Small intestine (tissue), 7 donors: ENCODE results near the gene FBXO47. TPM values are rescaled to one million over a fixed set of nuclear protein-coding genes. Genes with fewer than 3 reads are reported as not detected.

ENCODE experiments used
- DNase-seq, 2 donors: peaks; one replicate each; pipeline versions ENCODE4 v3.0.0 to v3.0.0-alpha.2; 2013
- FAIRE-seq: peaks from 2 replicates; lab custom pipeline; 2012; peaks lifted over from hg19 to GRCh38; lab: Jason Lieb, UNC
- H3K27ac ChIP-seq, 3 donors: one replicate each; pipeline ENCODE4 v1.5.1; 2013; ENCODE audit warnings: low read length in 2 of 3, mild to moderate bottlenecking in 2 of 3, control low read depth in 1 of 3, inconsistent platforms in 1 of 3, low read depth in 1 of 3, moderate library complexity in 1 of 3
- H3K27me3 ChIP-seq, 3 donors: one replicate each; pipeline ENCODE4 v1.6.1; 2013; ENCODE audit warnings: low read length in 3 of 3, inconsistent platforms in 1 of 3; ENCODE audit not compliant: control insufficient read depth in 3 of 3, insufficient read depth in 3 of 3
- H3K36me3 ChIP-seq, 3 donors: one replicate each; pipeline ENCODE4 v1.6.1; 2013; ENCODE audit warnings: low read length in 3 of 3, inconsistent platforms in 1 of 3, low read depth in 1 of 3, mild to moderate bottlenecking in 1 of 3, moderate library complexity in 1 of 3; ENCODE audit not compliant: control insufficient read depth in 3 of 3, insufficient read depth in 2 of 3
- H3K4me1 ChIP-seq, 3 donors: one replicate each; pipeline ENCODE4 v1.6.1; 2013; ENCODE audit warnings: low read length in 2 of 3, inconsistent platforms in 1 of 3, low read depth in 1 of 3, mild to moderate bottlenecking in 1 of 3, moderate library complexity in 1 of 3; ENCODE audit not compliant: control insufficient read depth in 3 of 3, insufficient read depth in 2 of 3
- H3K4me3 ChIP-seq, 3 donors: one replicate each; pipeline ENCODE4 v1.5.1; 2013; ENCODE audit warnings: low read length in 3 of 3, control low read depth in 1 of 3, inconsistent platforms in 1 of 3, low read depth in 1 of 3, mild to moderate bottlenecking in 1 of 3, moderate library complexity in 1 of 3
- H3K9me3 ChIP-seq, 2 donors: one replicate each; pipeline ENCODE4 v1.6.1; 2013; ENCODE audit warnings: low read depth in 1 of 2, low read length in 1 of 2; ENCODE audit not compliant: control insufficient read depth in 2 of 2, insufficient read depth in 1 of 2
- whole genome bisulfite sequencing, 3 donors: extraction: QIAGEN DNeasy Blood & Tissue Kit; methylation state at CpG; one replicate each; pipeline ENCODE4 v1.1.7; 2013; 5-methylcytosine and 5-hydroxymethylcytosine counted together
- polyA plus RNA-seq, 4 donors: library from polyadenylated mRNA; stranded (reverse) in 3 of 4; unstranded in 1 of 4; fragments of 200-250 nt in 3 of 4; fragments of 120-200 nt in 1 of 4; gene quantifications; one replicate each; pipeline versions ENCODE4 v1.2.1 to v1.2.3, GENCODE V29; 2013
- donor health status: healthy with polysubstance abuse.
- donor health status: control.
- donor health status: control.
- donor health status: Bipolar disorder and iron deficiency.
- donor health status: healthy.

Gene FBXO47
- polyA plus RNA-seq, 4 donors = 0.01 TPM; not detected in 3

DNA sequence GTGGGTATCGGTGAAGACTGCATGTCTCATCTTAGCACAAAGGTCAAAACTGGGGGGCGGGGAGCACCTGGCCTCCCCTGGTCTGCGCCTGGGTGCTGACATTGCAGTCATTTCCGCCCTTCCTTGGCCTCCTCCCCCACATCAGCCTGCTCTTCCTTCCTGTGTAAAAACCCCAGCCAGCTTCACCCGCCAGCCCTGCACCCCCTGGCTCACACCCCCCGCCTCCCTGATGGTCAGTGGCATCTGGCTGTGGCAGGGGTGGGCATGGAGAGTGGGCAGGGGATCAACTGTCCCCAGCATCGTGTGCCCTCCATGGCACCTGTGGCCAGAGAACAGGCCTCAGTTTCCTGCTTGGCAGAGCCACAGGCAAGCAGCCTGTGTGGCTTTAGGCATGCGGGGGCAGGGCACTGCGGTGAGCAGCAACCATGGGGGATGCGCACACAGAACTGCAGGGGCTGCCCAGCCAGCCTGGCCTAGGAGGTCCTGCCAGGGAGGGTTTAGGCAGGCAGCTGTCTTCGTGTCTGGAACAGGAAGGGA lies 68.3 kb downstream of the FBXO47 start:
- peaks cover 4 to 96% (median 14%) of the 10 kb centered on the region in 3 donors for H3K36me3 ChIP-seq
- H3K27me3 ChIP-seq = no peaks in the 10 kb centered on the region
- peak overlapping the region; percentile 91 to 92 (median 91) for H3K27ac ChIP-seq
- H3K4me1 ChIP-seq = peaks cover 11 to 49% (median 29%) of the 10 kb centered on the region in 3 donors
- DNase-seq (peak; percentile 87 to 92), FAIRE-seq (no peak)
- 29 to 41% (median 30%) methylated on average over 11 of the region's 11 CpGs for whole genome bisulfite sequencing, 3 donors
- H3K9me3 ChIP-seq = no peaks in the 10 kb centered on the region
- peak overlapping the region in 2 of 3 donors; percentile 1 for H3K4me3 ChIP-seq

GRCh38 chr17:38898291-38898679 lies 68.9 kb downstream of the FBXO47 start:
- no peaks in the 10 kb centered on the region for H3K27me3 ChIP-seq
- H3K36me3 ChIP-seq = peaks cover 4 to 99% (median 11%) of the 10 kb centered on the region in 3 donors
- H3K9me3 ChIP-seq = no peaks in the 10 kb centered on the region
- peak overlapping the region in 2 of 3 donors; percentile 1 for H3K4me3 ChIP-seq
- WGBS, 3 donors = 2 to 31% (median 8%) methylated on average over 9 of the region's 9 CpGs
- DNase-seq (peak; percentile 92), FAIRE-seq (no peak)
- H3K4me1 ChIP-seq = peaks cover 11 to 49% (median 31%) of the 10 kb centered on the region in 3 donors
- peak overlapping the region; percentile 91 to 92 (median 91) for H3K27ac ChIP-seq

- no peak for FAIRE-seq
- Histone ChIP-seq H3K27me3 (no peaks in the 10 kb centered on the region), H3K9me3 (no peaks in the 10 kb centered on the region), H3K4me1 (peaks cover 9 to 49% (median 31%) of the 10 kb centered on the region in 3 donors), H3K4me3 (no peak overlapping the region), H3K36me3 (peaks cover 6 to 99% (median 8%) of the 10 kb centered on the region in 3 donors), H3K27ac (peak overlapping the region; percentile 91 to 92 (median 91))
- peak in 1 of 2 donors; percentile 74 for DNase-seq
- 28 to 53% (median 35%) methylated on average over 12 of the region's 12 CpGs for WGBS, 3 donors
Measured at GRCh38 chr17:38897671-38898290, 69.4 kb downstream of the FBXO47 start.

DNA sequence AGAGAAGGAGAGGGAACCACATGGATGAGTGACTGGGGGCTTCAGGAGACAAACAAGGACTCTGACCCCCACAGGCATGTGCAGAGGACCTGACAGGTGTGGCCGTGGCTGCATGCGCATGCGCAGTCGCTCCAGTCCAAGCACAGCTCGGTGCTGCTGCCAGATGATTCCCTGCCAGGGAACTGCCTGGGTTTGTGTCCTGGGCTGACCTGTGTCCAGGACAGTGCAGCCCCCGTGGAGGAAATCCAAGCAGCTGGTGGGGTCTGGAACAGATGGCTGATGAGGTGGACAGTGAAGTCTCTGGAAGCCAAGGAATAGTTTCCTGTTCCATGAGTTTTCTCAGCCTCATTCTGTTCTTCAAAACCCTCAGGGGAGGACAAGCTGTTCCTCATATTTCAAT lies 70.0 kb downstream of the FBXO47 start:
- 22 to 35% (median 33%) methylated on average over 6 of the region's 6 CpGs for WGBS, 3 donors
- Histone ChIP-seq H3K4me3 (no peak overlapping the region), H3K36me3 (peaks cover 10 to 99% (median 11%) of the 10 kb centered on the region in 3 donors), H3K4me1 (peaks cover 12 to 49% (median 31%) of the 10 kb centered on the region in 3 donors), H3K27ac (peak overlapping the region; percentile 91 to 92 (median 91)), H3K27me3 (no peaks in the 10 kb centered on the region), H3K9me3 (no peaks in the 10 kb centered on the region)
- DNase-seq = peak; percentile 66 to 78
- FAIRE-seq = no peak

GRCh38 chr17:38896346-38896954 lies 70.8 kb downstream of the FBXO47 start:
- Histone ChIP-seq H3K27me3 (no peaks in the 10 kb centered on the region), H3K9me3 (no peaks in the 10 kb centered on the region), H3K27ac (peak overlapping the region; percentile 91 to 92 (median 91)), H3K36me3 (peaks cover 10 to 99% (median 13%) of the 10 kb centered on the region in 3 donors), H3K4me1 (peaks cover 11 to 48% (median 31%) of the 10 kb centered on the region in 3 donors), H3K4me3 (no peak overlapping the region)
- FAIRE-seq = no peak
- no peak for DNase-seq
- WGBS, 3 donors = 67 to 78% (median 77%) methylated on average over 13 of the region's 13 CpGs

GRCh38 chr17:38894276-38894675 lies 72.9 kb downstream of the FBXO47 start:
- Histone ChIP-seq H3K36me3 (peaks cover 12 to 97% (median 23%) of the 10 kb centered on the region in 3 donors), H3K4me1 (peaks cover 9 to 43% (median 32%) of the 10 kb centered on the region in 3 donors), H3K9me3 (no peaks in the 10 kb centered on the region), H3K27me3 (no peaks in the 10 kb centered on the region), H3K4me3 (no peak overlapping the region), H3K27ac (peak overlapping the region in 2 of 3 donors; percentile 52 to 69)
- WGBS, 3 donors = 37 to 48% (median 45%) methylated on average over 7 of the region's 7 CpGs
- no peak for DNase-seq
- FAIRE-seq = no peak

DNA sequence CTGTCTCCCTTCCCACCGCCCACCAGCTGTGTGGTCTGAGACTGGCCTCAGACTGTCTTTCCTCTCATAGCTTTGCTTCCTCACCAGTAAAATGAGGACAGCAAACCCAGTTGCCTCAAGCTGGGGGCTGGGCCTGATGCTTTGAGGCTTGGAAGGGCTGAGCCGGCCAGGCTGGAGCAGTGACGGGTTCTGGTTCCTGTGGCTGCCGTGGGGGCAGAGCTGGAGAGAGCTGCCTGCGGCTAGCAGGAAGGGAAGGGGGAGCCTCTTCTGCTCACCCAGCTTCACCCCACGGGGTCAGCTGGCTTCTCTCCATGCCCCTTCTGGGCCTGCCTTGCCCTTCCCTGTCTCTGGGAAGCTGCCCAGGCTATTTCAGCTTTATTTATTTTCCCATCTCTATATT lies 73.6 kb downstream of the FBXO47 start:
- DNase-seq (no peak), FAIRE-seq (no peak)
- peak overlapping the region in 2 of 3 donors; percentile 52 to 69 for H3K27ac ChIP-seq
- H3K36me3 ChIP-seq = peaks cover 6 to 97% (median 25%) of the 10 kb centered on the region in 3 donors
- H3K27me3 ChIP-seq = no peaks in the 10 kb centered on the region
- no peaks in the 10 kb centered on the region for H3K9me3 ChIP-seq
- no peak overlapping the region for H3K4me3 ChIP-seq
- H3K4me1 ChIP-seq = peaks cover 7 to 36% (median 27%) of the 10 kb centered on the region in 3 donors
- 36 to 52% (median 49%) methylated on average over 5 to 6 of the region's 6 CpGs for WGBS, 3 donors

GRCh38 chr17:38893113-38893512 lies 74.1 kb downstream of the FBXO47 start:
- no peaks in the 10 kb centered on the region for H3K9me3 ChIP-seq
- no peaks in the 10 kb centered on the region for H3K27me3 ChIP-seq
- FAIRE-seq (no peak), DNase-seq (no peak)
- no peak overlapping the region for H3K4me3 ChIP-seq
- 65 to 76% (median 75%) methylated on average over 5 of the region's 5 CpGs for WGBS, 3 donors
- peaks cover 6 to 97% (median 25%) of the 10 kb centered on the region in 3 donors for H3K36me3 ChIP-seq
- H3K4me1 ChIP-seq = peaks cover 7 to 31% (median 27%) of the 10 kb centered on the region in 3 donors
- peak overlapping the region in 1 of 3 donors; percentile 69 for H3K27ac ChIP-seq
